CD4-positive, alpha-beta T cell treated with Interleukin-10 for 1 hour (primary cell): ENCODE results near the gene TRPM1.

ENCODE experiments used
- DNase-seq: peaks from one replicate; pipeline ENCODE4 v3.0.0-alpha.2; 2020

TRPM1 gene

DNA sequence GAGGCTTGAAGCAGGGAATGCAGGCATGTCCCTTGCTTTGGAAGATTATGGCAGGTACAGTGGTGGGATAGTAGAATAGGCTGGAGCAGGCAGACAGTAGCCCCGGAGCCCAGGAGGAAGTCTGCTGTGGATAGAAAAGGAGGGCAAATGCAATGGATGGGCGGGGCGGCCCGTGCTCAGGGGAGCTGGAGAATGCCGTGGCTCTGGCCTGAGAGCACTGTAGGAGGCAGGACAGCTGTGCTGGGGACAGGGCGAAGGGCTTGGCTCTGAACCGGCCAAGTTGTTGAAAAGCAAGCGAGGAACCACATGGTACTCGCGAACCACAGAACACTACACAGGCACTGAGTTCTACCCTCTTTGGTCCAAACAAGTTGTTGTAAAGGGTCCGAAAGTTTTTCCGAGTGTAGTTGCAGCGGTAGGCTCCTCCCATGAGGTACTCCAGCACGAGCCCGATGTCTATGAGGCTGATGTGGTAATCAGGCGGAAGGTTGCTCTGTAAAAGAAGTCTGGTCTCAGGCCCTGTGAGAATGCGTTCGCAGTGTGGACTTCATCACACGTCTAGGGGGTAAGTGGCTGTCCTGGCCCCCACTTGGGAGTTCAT is 54.7 kb downstream of the TRPM1 start:
- DNase-seq: no peak

DNA sequence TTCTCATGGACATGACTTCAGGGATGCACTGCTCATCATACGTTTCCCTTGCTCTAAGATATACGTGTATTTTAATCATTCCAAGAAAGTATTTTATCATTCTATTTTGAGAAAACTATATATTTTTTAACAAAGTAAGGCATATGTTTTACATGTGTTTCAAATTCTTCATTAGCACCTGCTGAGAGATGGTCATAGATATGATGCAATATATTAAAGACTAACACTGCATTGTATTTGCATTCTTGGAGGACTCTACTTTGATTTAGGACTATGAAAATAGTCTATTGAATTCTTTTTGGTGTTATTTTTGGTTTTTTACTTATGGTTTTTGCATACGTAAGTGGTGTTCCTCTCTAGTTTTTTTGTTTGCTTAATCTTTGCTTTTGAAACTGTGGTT is 55.9 kb downstream of the TRPM1 start:
- DNase-seq: no peak

DNA sequence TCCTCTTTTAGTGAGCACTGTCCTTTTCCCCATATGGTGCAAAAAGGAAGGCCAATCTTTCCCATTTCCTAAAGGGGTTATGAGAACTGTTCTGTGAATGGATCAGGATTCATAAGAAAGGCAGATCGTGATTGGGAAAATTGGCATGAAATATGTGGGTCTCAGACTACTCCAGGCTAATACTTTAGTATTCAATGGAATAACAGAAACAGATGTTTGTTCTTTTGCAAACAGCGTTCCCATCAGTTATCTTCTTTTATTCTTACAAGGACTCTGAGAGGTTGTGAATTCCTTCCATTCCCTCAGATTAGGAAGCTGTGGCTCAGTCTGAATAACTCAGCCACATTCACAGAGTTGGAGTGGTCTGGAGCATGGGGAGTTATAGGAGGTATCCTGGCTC is 58.8 kb downstream of the TRPM1 start:
- no peak for DNase-seq

- DNase-seq: no peak
These were observed 59.9 kb downstream of the TRPM1 start for GRCh38 chr15:31041610-31042009.

DNA sequence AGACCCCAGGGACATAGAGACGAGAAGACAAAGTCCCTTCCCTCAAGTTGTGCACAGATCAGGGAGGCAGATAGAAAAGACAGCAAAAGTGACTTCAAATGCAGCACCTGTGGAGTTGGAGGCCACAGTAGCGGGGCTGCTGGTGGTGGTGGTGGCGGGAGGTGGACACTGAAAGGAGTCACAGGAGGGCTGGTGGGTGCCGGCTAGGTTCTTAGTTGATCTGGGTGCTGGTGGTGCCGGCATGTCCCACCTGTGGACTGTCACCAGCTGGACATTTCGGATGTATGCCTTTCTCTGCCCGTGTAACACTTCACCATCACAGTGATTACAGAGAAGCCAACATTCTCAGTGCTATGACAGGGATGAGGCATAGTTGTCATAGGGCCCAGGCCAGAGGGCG is 60.9 kb downstream of the TRPM1 start:
- DNase-seq: no peak

DNA sequence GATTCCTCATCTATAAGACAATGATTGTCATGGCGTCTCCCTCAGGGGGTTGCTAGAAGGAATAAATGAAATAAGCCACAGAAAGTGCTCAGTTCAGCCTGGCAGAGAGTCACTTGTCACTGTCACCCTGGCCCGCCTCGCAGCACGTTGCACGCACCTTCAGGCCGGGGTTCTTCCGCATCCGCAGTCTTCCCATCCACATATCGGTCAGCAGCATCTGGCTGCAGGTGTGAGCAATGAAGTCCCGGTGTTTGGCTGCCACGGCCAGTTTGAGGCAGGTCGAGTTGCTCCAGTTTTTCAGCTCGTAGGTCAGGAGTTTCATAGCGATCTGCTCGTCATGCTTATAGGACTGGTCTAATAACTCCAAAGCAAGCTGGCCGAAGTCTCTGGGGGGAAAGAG is 61.6 kb downstream of the TRPM1 start:
- no peak for DNase-seq

DNA sequence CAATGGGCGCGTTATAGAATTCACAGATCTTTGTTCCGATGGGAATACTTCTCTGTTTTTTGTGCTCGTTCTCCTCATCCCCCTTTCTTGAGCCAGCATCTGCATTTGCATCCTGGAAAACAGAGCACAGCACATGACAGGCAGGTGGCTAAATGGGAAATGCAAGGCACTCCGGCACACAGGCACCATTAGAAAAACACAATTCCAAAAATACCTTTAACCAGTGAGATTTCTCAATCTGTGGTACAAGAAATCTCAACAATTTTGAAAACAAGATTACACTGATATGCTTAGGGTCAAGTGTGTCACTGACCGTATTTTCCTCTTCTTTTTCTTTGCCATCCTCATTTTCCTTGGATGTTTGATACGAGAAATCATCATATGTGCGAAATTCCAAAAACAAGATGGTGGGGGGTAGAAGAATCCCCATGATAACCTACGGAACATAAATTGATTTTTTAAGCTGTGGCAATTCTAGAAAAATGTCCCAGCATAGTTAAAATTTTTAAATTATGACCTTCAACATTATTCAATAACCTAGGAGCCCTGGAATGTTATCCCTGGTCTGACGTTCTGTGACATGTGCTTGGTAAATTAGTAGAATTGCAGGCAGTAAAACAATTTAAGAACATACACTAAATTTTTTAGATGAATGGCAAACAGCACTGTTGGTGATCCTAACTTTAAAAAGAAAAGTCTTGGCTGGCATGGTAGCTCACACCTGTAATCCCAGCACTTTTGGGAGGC is 63.6 kb downstream of the TRPM1 start:
- DNase-seq: no peak

DNA sequence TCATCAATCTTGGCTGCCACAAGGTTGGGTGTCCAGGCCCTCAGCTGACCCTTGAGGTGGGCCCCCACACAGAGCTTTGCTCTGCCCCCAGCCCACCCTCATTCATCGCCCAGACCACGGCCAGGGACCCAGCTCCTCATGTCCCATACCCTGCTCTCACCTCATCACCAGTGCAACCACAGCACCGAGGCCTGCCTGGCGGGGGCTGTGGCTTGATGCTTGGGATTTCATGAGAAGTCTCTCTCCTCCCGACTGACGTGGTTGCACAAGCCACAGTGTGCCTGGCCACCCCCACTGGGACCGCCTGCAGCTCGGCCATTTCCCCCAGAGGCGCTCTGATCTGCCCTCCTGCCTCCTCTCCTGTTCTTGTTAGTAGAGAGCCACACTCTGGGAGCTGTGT is 64.7 kb downstream of the TRPM1 start:
- DNase-seq: no peak

DNA sequence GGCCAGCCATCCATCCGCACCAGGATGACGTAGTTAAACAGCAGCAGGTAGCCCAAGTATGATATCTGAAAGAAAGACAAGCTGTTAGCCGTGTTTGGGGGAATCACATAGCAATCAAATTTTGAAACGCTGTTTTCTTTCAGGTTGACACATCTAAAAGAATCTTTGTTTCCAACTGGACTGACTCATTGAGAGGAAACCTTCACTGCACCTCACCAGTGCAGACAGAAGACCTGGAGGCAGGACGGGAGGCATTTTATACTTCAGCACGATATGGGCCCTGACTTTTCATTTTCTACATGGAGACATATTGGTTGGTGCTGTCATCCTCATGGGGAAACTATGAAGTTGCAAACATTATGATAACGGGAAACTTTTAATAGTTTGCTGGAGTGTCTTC is 65.9 kb downstream of the TRPM1 start:
- no peak for DNase-seq

DNA sequence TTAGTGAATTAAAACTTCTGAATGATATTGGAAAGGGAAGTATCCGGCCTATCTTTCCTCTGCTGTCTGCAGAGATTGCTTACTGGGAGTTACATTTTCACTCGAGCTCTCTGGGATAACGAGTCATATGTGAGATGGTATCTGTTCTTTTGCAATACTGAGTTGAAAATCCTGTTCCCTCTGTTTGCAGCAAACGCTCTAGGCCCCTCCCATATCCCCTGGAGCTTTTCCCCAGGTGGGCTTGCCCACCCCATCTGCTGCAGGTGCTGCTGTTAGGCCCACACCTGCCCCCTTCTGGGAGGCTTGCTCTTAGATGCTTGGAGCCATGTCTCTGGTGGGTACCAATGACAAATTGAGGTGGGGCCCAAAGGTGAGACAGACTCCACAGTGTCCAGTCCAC is 67.4 kb downstream of the TRPM1 start:
- no peak for DNase-seq

- no peak for DNase-seq
These were observed 68.6 kb downstream of the TRPM1 start for GRCh38 chr15:31032961-31033371.

DNA sequence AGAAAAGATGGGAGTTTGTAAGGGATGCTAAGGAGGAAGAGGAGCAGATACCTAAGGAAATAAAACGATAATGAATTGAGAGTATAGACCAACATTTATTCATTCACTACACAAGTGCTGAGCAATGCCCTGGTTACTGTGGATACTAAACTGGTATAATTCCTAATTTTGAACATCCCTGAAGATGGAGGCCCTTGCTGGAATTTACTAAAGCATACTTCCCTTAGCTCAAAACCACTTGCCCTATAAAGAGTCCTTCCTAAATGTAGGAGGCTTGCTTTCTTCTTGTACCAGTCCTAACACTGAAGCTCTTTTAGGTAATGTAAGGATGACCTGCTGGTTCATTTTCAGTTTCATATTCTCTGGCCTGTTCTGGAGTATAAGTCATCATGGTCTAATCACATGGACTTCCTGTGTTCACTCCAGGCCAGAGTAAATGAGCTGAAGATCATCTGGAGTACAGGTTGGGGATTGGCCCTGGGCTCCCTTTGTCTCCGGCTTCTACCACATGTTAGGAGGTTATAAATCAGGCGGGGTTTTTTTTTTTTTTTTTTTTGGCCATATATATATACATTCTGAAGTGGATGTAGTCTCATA is 70.0 kb downstream of the TRPM1 start:
- DNase-seq: no peak

- DNase-seq: no peak
These were observed 73.5 kb downstream of the TRPM1 start for GRCh38 chr15:31027910-31028578.

- DNase-seq: no peak
These were observed 75.5 kb downstream of the TRPM1 start for GRCh38 chr15:31025996-31026395.

DNA sequence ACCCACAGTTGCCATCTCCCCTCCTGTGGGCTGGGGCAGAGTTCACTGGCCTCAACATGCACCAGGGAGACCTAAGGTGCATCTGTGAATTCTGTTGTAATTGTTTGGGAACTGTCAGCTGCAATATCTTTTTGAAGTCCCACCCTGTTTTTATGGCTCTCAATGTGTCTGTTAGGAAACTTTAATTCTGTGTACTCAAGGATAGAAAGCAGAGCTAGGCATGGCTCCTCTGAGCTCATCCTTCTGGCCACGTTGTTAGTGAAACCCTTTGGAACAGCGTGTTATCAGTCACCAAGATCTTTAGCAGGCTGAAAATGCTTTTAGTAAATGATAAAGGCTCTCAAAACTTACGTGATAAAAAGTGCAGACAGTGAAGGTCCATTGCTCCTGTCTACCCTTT is 76.5 kb downstream of the TRPM1 start:
- DNase-seq: no peak

DNA sequence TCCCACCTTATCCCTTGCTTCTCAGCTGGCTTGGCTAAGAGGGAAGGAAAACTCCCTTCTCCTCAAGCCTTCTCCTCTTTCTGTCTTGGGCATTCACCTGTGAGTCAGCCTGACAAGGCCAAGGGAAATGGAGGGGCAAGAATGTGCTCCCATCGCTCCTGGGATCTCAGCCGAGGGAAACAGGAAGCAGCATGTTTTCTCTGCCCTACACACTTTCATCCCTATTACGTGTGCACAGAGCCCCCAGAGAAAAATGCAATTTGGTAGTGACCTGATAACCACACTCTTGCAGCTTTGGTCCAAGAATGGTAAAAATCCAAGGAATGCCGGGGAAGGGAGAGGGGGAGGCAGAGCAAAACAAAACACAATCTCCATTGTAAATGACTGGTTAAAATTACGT is 77.2 kb downstream of the TRPM1 start:
- no peak for DNase-seq

GRCh38 chr15:31023841-31024240 is 77.7 kb downstream of the TRPM1 start:
- no peak for DNase-seq

GRCh38 chr15:31021067-31021665 is 80.4 kb downstream of the TRPM1 start:
- DNase-seq: no peak

DNA sequence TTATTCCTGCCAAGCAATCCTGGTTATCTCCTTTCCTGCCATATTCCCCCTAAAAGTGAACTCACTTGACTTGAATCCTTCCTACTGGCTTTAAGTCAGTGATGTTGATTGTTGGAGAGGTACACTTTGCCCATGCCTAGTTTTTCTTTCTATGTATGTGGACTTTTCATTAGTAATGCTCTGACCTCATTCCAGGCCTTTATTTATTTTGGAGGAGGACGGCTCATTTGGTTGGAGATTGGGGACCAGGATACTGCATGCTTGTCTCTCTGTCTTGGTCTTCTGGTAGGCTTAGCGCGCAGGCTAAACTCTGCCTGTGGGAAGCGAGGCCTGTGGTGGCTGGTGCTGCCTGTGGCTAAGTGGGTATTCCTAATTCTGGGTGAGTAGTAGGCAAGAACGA is 81.0 kb downstream of the TRPM1 start:
- no peak for DNase-seq

DNA sequence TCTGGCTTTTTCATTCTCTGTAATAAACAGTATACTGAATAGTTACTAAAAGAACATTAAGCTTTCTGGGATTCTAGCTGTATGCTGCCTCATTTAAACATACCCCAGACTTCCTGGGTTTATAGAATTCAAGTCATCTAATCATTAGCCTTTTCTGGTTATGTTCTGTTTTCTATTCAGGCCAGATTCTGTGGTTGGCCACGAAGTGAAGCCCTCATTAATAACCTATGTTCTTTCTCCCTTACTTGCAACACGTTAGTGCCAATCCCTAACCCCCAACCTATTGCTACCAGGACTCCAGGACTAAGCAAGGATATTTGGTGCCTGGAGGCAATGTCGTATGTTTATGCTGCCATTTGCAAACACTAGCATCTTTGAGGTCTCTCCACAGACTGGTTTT is 81.5 kb downstream of the TRPM1 start:
- no peak for DNase-seq

DNA sequence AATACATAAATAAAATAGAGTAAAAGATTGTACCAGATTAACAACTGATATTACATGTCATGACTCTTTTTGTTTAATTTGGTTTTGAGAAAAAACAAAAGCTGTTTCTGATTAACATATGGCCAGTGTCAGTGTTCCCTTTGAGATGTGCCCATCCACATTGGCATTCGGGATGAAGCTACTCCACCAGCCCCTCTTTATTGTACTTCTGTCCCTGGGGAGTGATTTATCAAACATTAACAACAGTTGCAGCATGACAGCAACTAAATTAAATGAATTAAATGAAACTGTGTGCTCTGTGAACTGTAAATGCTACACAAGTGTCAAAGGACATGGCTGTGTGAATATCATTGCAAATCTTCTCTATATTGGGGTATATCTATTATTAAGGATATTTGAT is 84.2 kb downstream of the TRPM1 start:
- no peak for DNase-seq

DNA sequence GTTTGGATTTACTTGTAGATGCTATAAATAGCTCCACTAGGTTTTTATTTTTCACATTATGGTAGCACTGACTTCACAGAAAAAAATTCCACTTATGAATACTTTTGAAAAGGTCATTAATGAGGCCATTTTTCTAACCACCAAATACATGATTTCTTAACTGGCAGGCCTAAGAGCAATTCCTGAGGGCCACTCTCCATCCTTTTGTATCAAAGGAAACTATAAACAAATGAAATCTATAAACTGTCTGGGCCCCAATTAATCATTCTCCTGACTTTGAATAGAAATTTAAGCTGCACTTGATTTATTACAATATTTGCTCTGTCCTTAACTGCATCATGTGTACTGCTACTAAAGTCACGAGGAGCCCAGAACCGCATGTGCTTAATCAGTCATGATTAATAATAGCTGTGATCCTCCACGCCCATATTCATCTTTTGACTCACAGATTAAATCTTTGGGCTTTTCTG is 85.0 kb downstream of the TRPM1 start:
- no peak for DNase-seq

DNA sequence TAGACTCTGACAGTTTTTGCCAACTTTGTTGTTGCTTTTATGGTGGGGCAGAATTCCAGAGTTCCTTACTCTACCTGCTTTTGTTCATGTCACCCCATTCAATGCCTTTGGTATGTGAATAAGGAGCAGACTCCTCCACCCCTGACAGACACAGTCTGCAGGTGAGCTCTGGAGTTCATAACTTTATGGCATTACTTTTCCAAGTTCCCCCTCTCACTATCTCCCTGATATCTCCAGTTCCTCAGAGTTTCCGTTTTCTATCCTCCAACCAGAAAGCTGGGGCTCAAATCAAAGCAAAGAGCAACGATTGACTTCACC is 87.0 kb downstream of the TRPM1 start:
- DNase-seq: no peak
